Measurements from ENCODE around the gene DVL1.
"Not testable (repeated sequence)": the region's sequence is repeated elsewhere in the genome, so short reads cannot be mapped to it uniquely, and the experiment has no call there.

The DVL1 gene

GRCh38 chr1:1320666-1321448 is 28.4 kb downstream of the DVL1 start:
- TF ChIP-seq CTCF (conservative IDR thresholded peaks at IDR 0.05) = no peak
- no peak overlapping the region; the same call in 1 of the 2 replicates for H3K27ac ChIP-seq

DNA sequence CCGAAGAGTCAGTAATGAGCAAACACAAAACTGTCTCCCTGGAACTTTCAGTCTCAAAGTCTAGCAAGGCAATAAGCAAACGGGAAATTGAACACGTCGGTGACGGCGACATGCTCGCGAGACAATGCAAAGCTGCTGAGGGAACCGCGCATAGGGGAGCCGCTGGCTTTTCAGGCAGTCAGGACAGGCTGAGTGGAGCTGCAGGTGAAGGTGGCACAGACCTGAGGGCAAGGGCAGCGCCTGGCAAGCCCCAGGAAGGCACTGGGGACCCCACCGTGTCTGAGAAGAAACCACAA is 29.6 kb downstream of the DVL1 start:
- no peak for TF ChIP-seq CTCF (conservative IDR thresholded peaks at IDR 0.05)
- H3K27ac ChIP-seq = no peak overlapping the region

GRCh38 chr1:1318777-1319645 is 30.2 kb downstream of the DVL1 start:
- no peak for TF ChIP-seq CTCF (conservative IDR thresholded peaks at IDR 0.05)
- peak overlapping the region; percentile 49 for H3K27ac ChIP-seq

DNA sequence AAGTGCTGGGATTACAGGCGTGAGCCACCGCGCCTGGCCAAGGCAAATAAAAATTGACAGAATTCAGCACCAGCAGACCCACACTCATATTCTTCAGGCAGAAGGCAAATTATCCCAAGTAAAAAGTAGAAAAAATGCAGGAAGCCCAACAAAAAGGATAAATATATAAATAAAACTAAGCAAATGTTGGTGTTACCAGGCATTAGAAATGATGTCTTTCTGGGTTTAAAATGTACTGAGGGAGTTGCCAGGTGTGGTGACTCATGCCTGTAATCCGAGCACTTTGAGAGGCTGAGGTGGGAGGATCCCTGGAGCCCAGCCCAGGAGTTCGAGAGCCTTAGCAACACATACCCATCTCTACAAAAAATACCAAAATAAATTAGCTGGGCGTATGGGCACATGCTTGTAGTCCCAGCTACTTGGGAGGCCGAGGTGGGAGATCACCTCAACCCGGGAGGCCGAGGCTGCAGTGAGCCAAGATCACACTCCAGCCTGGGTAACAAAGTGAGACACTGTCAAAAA is 31.0 kb downstream of the DVL1 start:
- H3K27ac ChIP-seq = peak overlapping the region; percentile 49
- TF ChIP-seq CTCF (conservative IDR thresholded peaks at IDR 0.05) = no peak

GRCh38 chr1:1317420-1317819 is 31.8 kb downstream of the DVL1 start:
- peak overlapping the region; percentile 49 for H3K27ac ChIP-seq
- TF ChIP-seq CTCF (conservative IDR thresholded peaks at IDR 0.05) = no peak

DNA sequence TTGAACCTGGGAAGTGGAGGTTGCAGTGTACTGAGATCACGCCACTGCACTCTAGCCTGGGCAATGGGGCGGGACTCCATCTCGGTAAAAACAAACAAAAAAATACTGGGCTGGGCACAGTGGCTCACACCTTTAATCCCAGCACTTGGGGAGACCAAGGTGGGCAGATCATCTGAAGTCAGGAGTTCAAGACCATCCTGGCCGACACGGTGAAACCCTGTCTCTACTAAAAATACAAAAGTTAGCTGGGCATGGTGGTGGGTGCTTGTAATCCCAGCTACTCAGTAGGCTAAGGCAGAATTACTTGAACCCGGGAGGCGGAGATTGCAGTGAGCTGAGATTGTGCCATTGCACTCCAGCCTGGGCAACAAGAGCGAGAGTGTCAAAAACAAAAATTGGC is 33.0 kb downstream of the DVL1 start:
- H3K27ac ChIP-seq = not testable (repeated sequence)

DNA sequence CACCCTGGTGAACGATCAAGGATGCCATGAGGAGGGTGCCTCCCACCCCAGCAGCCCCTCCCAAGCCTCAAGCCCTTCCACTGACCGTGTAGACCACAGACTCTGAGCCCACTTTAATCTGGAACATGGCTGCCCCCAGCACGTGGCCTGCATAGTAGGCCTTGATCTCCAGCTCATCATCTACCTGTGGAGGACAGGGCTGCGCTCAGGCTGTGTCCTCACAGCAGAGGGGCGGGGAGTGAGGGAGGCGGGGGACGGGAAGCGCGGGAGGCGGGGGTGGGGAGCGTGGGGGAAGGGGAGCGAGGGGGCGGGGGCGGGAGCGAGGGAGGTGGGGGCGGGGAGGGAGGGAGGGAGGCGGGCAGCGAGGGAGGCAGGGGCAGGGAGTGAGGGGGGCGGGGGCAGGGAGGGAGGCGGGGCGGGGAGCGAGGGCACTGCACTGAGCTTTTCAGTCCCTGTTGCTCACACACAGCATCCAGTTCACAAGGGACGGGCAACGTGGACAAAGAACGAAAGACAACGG is 33.7 kb downstream of the DVL1 start:
- TF ChIP-seq CTCF (conservative IDR thresholded peaks at IDR 0.05) = no peak
- H3K27ac ChIP-seq = no peak overlapping the region
